ENCODE data around the gene NANOS1. TPM values are rescaled to one million over a fixed set of nuclear protein-coding genes. Genes with fewer than 3 reads are reported as not detected.

NANOS1 gene
- total and polyA plus RNA-seq, 10 donors = 0.09 to 0.86 (median 0.40) TPM

- TF ChIP-seq POLR2AphosphoS5 (IDR thresholded peaks at IDR 0.05) = no peak
- no peak for TF ChIP-seq POLR2A (IDR thresholded peaks at IDR 0.05)
- no peak for TF ChIP-seq CTCF (IDR thresholded peaks at IDR 0.05 in 8 of 11, conservative IDR thresholded peaks at IDR 0.05 in 3 of 11)
- no peak overlapping the region for H3K4me3 ChIP-seq
- intact Hi-C loops (cut with DNase I; ENCODE audit: low total_unique reads) = no loop called here
- H3K27ac ChIP-seq = no peak overlapping the region
- 93 to 99% (median 95%) methylated on average over 2 of the region's 2 CpGs for WGBS, 5 donors
- no peaks in the 10 kb centered on the region for H3K9me3 ChIP-seq
- no peaks in the 10 kb centered on the region for H3K27me3 ChIP-seq (replicated peaks in 1 of 7)
- peaks cover 0 to 19% (median 7%) of the 10 kb centered on the region in 6 donors for H3K4me1 ChIP-seq
- no peak for DNase-seq
- H3K36me3 ChIP-seq = peaks cover 7 to 100% (median 94%) of the 10 kb centered on the region in 6 donors
Observed at GRCh38 chr10:119061926-119062325, 32.4 kb downstream of the NANOS1 start.

GRCh38 chr10:119070395-119071165, 41.1 kb downstream of the NANOS1 start:
- 89 to 97% (median 94%) methylated on average over 9 of the region's 9 CpGs for WGBS, 5 donors
- peaks cover 0 to 36% (median 19%) of the 10 kb centered on the region in 6 donors for H3K4me1 ChIP-seq
- H3K4me3 ChIP-seq = no peak overlapping the region
- peaks cover 0 to 91% (median 72%) of the 10 kb centered on the region in 6 donors for H3K36me3 ChIP-seq
- no peaks in the 10 kb centered on the region for H3K9me3 ChIP-seq
- no peak overlapping the region for H3K27ac ChIP-seq
- no peak for TF ChIP-seq CTCF (IDR thresholded peaks at IDR 0.05 in 8 of 11, conservative IDR thresholded peaks at IDR 0.05 in 3 of 11)
- no peak for TF ChIP-seq POLR2AphosphoS5 (IDR thresholded peaks at IDR 0.05)
- no peak for TF ChIP-seq POLR2A (IDR thresholded peaks at IDR 0.05)
- DNase-seq = no peak
- no peaks in the 10 kb centered on the region for H3K27me3 ChIP-seq (replicated peaks in 1 of 7)
- intact Hi-C loops (cut with DNase I; ENCODE audit: low total_unique reads) = no loop called here

GRCh38 chr10:119073584-119073983, 44.1 kb downstream of the NANOS1 start:
- TF ChIP-seq POLR2A (IDR thresholded peaks at IDR 0.05) = no peak
- no peak for TF ChIP-seq POLR2AphosphoS5 (IDR thresholded peaks at IDR 0.05)
- TF ChIP-seq CTCF (IDR thresholded peaks at IDR 0.05 in 8 of 11, conservative IDR thresholded peaks at IDR 0.05 in 3 of 11) = no peak
- H3K4me1 ChIP-seq = peaks cover 29 to 66% (median 48%) of the 10 kb centered on the region in 6 donors
- H3K27me3 ChIP-seq (replicated peaks in 1 of 7) = no peaks in the 10 kb centered on the region
- peaks cover 0 to 61% (median 41%) of the 10 kb centered on the region in 6 donors for H3K36me3 ChIP-seq
- no peak overlapping the region for H3K4me3 ChIP-seq
- 64 to 90% (median 78%) methylated on average over 6 of the region's 6 CpGs for WGBS, 5 donors
- no peaks in the 10 kb centered on the region for H3K9me3 ChIP-seq
- H3K27ac ChIP-seq = no peak overlapping the region
- intact Hi-C loops (cut with DNase I; ENCODE audit: low total_unique reads) = no loop called here
- DNase-seq = no peak

GRCh38 chr10:119078422-119079179, 49.1 kb downstream of the NANOS1 start:
- 27 to 46% (median 28%) methylated on average over 10 of the region's 10 CpGs for WGBS, 5 donors
- DNase-seq = no peak
- intact Hi-C loops (cut with DNase I; ENCODE audit: low total_unique reads) = no loop called here
- Histone ChIP-seq H3K4me3 (peak overlapping the region; percentile 80 to 96 (median 92)), H3K4me1 (peaks cover 29 to 74% (median 58%) of the 10 kb centered on the region in 6 donors), H3K27me3 (replicated peaks in 1 of 7) (no peaks in the 10 kb centered on the region), H3K9me3 (no peaks in the 10 kb centered on the region), H3K27ac (peak overlapping the region in 6 of 8 donors; percentile 38 to 99 (median 97)), H3K36me3 (peaks cover 0 to 11% (median 0%) of the 10 kb centered on the region in 6 donors)
- no peak for TF ChIP-seq POLR2AphosphoS5 (IDR thresholded peaks at IDR 0.05)
- TF ChIP-seq POLR2A (IDR thresholded peaks at IDR 0.05) = no peak
- no peak for TF ChIP-seq CTCF (IDR thresholded peaks at IDR 0.05 in 8 of 11, conservative IDR thresholded peaks at IDR 0.05 in 3 of 11)

All from spleen (tissue), 11 donors.